Astrocyte of the spinal cord (primary cell): ENCODE data around the gene IRF2BPL.

Source experiments
- DNase-seq: peaks from one replicate; pipeline ENCODE4 v3.0.0; 2011; ENCODE audit warnings: low read depth, low spot score
- H3K4me3 ChIP-seq: 2 replicates; pipeline ENCODE4 v1.5.1; 2011; ENCODE audit warnings: low read depth, mild to moderate bottlenecking, low read length, moderate library complexity
- in situ Hi-C: cut with HindIII; loops from 2 replicates; pipeline ENCODE4 v1.10.0; 2017; ENCODE audit warnings: low sequenced_read_pairs
- TF ChIP-seq, protein P1 (sequence below): IDR thresholded peaks from 2 replicates; pipeline ENCODE4 v1.5.1; 2012; ENCODE audit warnings: low read depth, mild to moderate bottlenecking, low read length, inconsistent platforms

IRF2BPL gene

DNA sequence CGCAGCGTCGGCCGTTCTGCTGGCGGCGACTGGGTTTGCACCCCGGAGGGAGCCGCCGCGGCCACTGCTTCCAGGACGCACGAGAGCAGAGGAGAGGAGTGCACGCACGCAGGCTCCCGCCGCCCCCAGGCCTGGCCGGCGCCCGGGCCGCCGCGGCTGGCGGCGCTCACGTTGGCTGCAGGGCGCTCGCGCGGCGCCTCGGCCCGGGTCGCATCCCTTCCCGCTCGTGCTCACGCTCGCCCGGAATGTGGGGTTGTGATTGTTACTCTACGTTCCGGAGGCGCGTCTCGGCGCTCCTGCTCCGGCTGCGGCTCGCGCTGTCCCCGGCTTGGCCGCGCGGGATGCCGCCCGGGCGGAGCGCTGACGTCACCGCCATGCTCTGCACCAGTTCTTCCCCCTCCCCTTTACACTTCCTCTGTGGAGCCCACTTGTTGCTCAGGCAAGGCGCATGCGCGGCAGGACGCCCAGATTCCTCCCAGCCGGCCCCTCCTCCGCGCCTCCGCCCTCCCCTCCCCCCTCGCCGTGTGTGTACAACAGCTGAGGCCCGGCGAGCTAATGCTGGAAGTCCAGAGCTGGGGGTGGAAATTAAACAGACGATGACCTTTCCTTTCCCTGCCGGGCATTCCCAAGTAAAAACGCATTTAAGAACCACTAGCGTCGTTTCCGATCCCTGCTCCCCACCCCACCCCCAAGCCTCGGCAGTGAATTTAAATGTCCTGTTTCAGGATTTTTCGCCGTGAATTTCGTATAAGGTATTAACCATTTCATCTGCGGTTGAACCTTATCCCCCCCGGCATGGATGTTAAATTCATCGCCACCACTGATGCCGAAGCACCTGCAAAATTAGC is at the start of gene IRF2BPL:
Gene IRF2BPL, minus strand, starts transcription at position 325 of the 848 bp plus-strand sequence. CDS start 916 bp downstream, outside the sequence.
- TF ChIP-seq, protein P1, sequence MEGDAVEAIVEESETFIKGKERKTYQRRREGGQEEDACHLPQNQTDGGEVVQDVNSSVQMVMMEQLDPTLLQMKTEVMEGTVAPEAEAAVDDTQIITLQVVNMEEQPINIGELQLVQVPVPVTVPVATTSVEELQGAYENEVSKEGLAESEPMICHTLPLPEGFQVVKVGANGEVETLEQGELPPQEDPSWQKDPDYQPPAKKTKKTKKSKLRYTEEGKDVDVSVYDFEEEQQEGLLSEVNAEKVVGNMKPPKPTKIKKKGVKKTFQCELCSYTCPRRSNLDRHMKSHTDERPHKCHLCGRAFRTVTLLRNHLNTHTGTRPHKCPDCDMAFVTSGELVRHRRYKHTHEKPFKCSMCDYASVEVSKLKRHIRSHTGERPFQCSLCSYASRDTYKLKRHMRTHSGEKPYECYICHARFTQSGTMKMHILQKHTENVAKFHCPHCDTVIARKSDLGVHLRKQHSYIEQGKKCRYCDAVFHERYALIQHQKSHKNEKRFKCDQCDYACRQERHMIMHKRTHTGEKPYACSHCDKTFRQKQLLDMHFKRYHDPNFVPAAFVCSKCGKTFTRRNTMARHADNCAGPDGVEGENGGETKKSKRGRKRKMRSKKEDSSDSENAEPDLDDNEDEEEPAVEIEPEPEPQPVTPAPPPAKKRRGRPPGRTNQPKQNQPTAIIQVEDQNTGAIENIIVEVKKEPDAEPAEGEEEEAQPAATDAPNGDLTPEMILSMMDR: no peak
- peak within 1 kb of the TSS; percentile 69 for H3K4me3 ChIP-seq
- peak; percentile 99 for DNase-seq
- in situ Hi-C loops: no loop called here

DNA sequence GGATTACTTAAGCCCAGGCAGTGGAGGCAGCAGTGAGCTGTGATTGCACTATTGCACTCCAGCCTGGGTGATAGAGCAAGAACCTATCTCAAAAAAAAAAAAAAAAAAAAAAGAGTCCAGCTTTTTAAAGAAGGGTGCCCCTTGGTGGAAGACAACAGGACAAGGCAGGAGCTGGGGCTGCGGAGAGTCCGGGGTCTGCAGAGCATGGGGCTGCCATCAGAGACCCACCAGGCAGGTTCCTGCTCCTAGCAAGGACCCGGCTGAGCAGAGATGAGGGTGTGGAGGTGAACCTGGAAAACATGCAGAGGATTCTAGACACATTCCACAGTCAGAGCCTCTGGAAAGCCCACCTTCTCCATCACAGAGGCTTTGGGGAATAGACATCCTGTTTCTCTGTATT is 48.5 kb upstream of the IRF2BPL start:
- no peak overlapping the region for H3K4me3 ChIP-seq
- in situ Hi-C loops: no loop called here
- no peak for DNase-seq
- TF ChIP-seq, protein P1: no peak

DNA sequence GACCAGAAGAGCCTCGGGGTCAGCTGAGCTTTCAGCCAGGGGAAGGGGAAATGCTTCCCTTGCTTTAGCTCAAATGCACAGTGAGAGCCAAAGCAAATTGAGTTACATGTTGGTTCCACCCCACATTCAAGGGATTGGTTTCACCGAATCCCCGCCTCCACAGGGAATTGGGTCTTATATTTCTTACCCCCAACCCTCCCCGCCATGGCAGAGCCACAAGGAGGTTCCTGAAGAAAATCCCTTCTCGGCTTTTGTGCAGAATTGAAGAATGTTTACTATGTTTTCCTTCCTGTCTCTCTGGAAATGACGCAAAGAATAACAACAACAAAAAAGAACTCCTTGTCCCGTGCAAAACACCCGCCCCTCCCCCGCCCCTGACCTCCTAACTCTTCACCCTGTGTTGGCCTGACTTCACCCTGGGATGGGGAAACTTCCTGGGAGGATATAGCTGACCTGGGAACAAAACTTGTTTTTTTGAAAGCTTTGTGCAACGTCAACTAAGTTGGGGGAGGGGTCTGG is 47.7 kb upstream of the IRF2BPL start:
- DNase-seq: no peak
- H3K4me3 ChIP-seq: no peak overlapping the region
- in situ Hi-C loops: no loop called here
- TF ChIP-seq, protein P1: no peak

DNA sequence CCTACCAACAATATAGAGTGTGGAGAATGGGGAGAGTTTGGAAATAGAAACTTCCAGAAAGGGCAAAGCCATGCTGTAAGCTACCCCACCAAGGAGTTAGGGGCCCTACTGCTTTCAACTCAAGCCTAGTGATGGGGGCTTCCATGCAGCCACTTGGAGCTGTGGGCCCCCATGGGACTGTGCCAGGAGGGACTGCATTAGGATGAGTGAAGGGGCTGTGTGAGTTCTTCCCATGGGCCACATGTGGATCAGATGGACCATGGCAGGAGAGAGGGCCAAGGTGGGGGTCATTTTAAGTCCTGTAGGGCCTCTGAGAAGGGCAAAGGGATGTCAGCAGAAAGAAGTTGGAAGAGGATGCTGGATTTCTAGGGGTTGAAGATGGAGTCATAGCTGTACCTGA is 46.5 kb upstream of the IRF2BPL start:
- no peak for DNase-seq
- TF ChIP-seq, protein P1: no peak
- in situ Hi-C loops: no loop called here
- no peak overlapping the region for H3K4me3 ChIP-seq

DNA sequence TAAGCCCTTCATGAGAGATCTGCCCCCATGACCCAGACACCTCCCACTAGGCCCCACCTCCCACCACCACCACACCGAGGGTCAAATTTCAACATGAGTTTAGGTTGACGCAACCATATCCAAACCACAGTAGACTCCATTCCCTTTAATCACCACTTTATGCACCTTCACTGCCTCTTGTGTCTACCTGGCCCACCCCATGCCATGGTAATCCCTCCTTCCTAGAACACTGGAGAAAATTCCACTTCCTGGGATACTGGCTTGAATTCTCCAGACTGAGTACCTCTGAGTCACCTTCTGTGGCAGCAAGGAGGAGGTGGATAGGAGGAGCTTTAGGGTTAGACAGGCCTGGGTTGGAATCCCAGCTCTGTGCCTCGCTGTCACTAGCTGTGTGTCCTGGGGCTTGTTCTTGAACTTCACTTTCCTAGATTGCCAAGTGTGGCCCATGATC is 43.5 kb upstream of the IRF2BPL start:
- DNase-seq: no peak
- TF ChIP-seq, protein P1: no peak
- H3K4me3 ChIP-seq: no peak overlapping the region
- in situ Hi-C loops: no loop called here

DNA sequence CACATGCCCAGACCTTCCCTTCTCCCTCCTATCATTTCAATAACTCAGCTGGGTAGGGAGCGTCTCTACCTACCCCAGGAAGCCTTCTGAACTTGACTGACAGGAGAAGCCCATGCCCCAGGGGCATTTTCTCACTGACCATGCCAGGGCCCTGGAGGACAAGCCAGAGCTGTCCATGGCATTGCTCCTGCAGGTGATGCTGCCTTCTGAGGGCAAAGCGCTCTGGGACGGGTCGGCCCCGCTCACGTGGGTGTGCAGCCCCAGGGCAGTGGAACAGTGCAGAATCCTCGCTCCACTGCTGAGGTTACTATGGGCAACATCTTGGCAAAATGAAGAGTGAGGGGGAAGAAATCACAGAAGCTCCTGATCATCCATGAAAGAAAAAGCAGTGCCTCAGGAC is 41.0 kb upstream of the IRF2BPL start:
- no peak for DNase-seq
- no peak overlapping the region for H3K4me3 ChIP-seq
- in situ Hi-C loops: no loop called here
- TF ChIP-seq, protein P1: no peak
